ENCODE data around the gene HDAC4.

GRCh38 chr2:239215136-239215925 is 185.5 kb downstream of the HDAC4 start:
- TF ChIP-seq CTCF (IDR thresholded peaks at IDR 0.05) (no peak), POLR2A (IDR thresholded peaks at IDR 0.05) (no peak)
